Heart right ventricle (tissue), 16 donors: Measurements from ENCODE around the gene TGFBR1. TPM values are rescaled to one million over a fixed set of nuclear protein-coding genes. Genes with fewer than 3 reads are reported as not detected.

Experiments used
- ATAC-seq, 8 donors: fragments of 200-7000 bp; cut with Tn5 transposase; one replicate each; pipeline ENCODE4 v1.9.1; 2020; ENCODE audit warnings: mild to moderate bottlenecking in 8 of 8, moderate library complexity in 8 of 8, moderate number of reproducible peaks in 1 of 8
- DNase-seq, 2 donors: peaks; one replicate each; pipeline ENCODE4 v3.0.0-alpha.2; 2020
- H3K27ac ChIP-seq, 10 donors: fragments of 200-600 bp; sonication (generic) in 2 of 10; one replicate each; pipeline versions ENCODE4 v1.5.0 to v1.8.0; 2020 to 2022; ENCODE audit warnings: mild to moderate bottlenecking in 3 of 10
- H3K27me3 ChIP-seq, 7 donors: fragments of 200-600 bp; one replicate each; pipeline ENCODE4 v1.8.0; 2021 to 2022; ENCODE audit warnings: mild to moderate bottlenecking in 2 of 7
- H3K36me3 ChIP-seq, 9 donors: fragments of 200-600 bp; sonication (generic) in 1 of 9; one replicate each; pipeline versions ENCODE4 v1.5.0 to v1.8.0; 2020 to 2022; ENCODE audit warnings: mild to moderate bottlenecking in 2 of 9
- H3K4me1 ChIP-seq, 9 donors: fragments of 200-600 bp; sonication (generic) in 1 of 9; one replicate each; pipeline versions ENCODE4 v1.5.0 to v1.8.0; 2020 to 2022; ENCODE audit warnings: mild to moderate bottlenecking in 4 of 9
- H3K4me3 ChIP-seq, 10 donors: fragments of 200-600 bp; sonication (generic) in 2 of 10; one replicate each; pipeline versions ENCODE4 v1.5.0 to v1.8.0; 2020 to 2022; ENCODE audit warnings: mild to moderate bottlenecking in 7 of 10, moderate library complexity in 2 of 10
- H3K9me3 ChIP-seq, 11 donors: fragments of 200-600 bp in 10 of 11; sonication (generic) in 2 of 11; one replicate each; pipeline versions ENCODE4 v1.5.0 to v1.8.0; 2013 to 2022; ENCODE audit warnings: mild to moderate bottlenecking in 2 of 11, control low read depth in 1 of 11, moderate library complexity in 1 of 11
- WGBS, 2 donors: extraction: QIAGEN DNeasy Blood & Tissue Kit; methylation state at CpG; one replicate each; pipeline ENCODE4 v1.1.7; 2013; ENCODE audit warnings: inconsistent platforms in 1 of 2; 5-methylcytosine and 5-hydroxymethylcytosine counted together
- intact Hi-C, 10 donors: fragments of 100-400 bp; cut with DNase I; formaldehyde crosslinking; loops; one replicate each; pipeline versions ENCODE4 v1.11.1 to v1.14.2; 2022
- polyA plus RNA-seq, 2 donors: library from polyadenylated mRNA; stranded (reverse); fragments of 200-250 nt; gene quantifications; one replicate each; pipeline ENCODE4 v1.2.3, GENCODE V29; 2013
- total RNA-seq, 10 donors: library from RNA; stranded (reverse); fragmentation: NEBNext Ultra II Directional in 3 of 10; extraction: Animal tissue kit (Norgen Biotek cat#: 25700) in 3 of 10; gene quantifications; one replicate each; pipeline versions ENCODE4 v1.2.1 to v1.2.4, GENCODE V29; 2021 to 2023
- TF ChIP-seq, protein P1 (sequence below), 9 donors: fragments of 200-600 bp; sonication (generic) in 2 of 9; IDR thresholded peaks; one replicate each; pipeline versions ENCODE4 v1.5.0 to v1.8.0; 2021 to 2022; ENCODE audit warnings: antibody characterized with exemption in 9 of 9, mild to moderate bottlenecking in 5 of 9, moderate library complexity in 1 of 9
- donor health status: Arrhythmogenic right ventricular cardiomyopathy.
- donor health status: ischemic (EF 13 %, LVEDD 7.1; RV severe dilation, severe dysfunction).
- donor health status: healthy with polysubstance abuse.
- donor health status: DM: no; HTN: yes; CAD: no.
- donor health status: DM: no; HTN: no; CAD: no.
- donor health status: ischemic (EF 25% LVEDD 6.9; RV normal size, moderate dysfunction).
- donor health status: ischemic (EF 25% LVEDD 5.7; RV mildly dilated, moderate dysfunction).
- donor health status: healthy.
- donor health status: DM: yes; HTN: yes; CAD: no.
- donor health status: Ischemic cardiomyopathy.
- donor health status: ischemic (EF 35%, LVEDD 5.7; RV mildly dilated, moderate dysfunction).
- donor health status: nonischemic (EF 11% LVEDD 7.7; RV severe dilation, severe dysfunction).
- donor health status: DM: yes; HTN: yes; CAD: no.
- donor health status: PGD.
- donor health status: ischemic (EF 29% LVEDD 5.4; RV normal size, mild dysfunction).
- donor health status: nonischemic (EF 23%, LVEDD 6.1; RV moderate dilation, normal function).

Gene TGFBR1
- total and polyA plus RNA-seq, 12 donors: 4.9 to 25.4 (median 13.5) TPM

DNA sequence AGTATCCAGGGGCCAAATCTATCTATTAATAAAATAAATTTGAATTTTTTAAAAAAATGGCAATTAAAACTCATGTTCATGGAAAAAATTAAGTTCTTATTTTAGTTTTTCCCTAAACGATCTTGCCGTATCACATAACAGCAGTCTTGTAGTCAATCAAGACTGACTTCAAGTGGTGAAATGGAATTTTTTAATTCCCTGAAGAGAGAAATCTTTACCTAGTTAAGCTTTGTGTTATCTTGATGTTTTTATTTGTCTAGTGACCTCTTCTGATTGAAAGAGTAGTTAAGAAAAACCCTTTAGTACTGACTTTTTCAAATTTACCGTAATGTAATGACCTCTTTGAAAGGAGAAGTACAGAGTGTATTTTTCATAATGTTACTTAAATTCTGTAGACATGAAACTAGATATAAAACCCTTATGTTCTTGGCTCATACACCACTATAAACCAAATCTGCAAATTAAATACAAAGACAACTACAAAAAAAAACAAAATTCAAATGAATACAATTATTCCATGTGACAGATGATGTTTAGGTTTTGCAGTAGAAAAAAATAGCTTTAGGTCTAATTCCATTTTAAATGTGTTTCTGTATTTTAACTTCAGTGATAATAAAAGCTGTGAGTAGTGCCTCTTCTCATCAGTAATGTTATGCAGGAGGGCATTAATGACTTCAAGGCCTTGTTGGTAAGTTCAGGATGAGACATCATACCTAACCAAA is 19.8 kb downstream of the TGFBR1 start:
- ATAC-seq (no peak), DNase-seq (no peak)
- no peaks in the 10 kb centered on the region for H3K9me3 ChIP-seq
- no peaks in the 10 kb centered on the region for H3K27me3 ChIP-seq
- peaks cover 0 to 7% (median 0%) of the 10 kb centered on the region in 9 donors for H3K36me3 ChIP-seq
- peaks cover 0 to 78% (median 40%) of the 10 kb centered on the region in 9 donors for H3K4me1 ChIP-seq
- no peak overlapping the region for H3K4me3 ChIP-seq
- intact Hi-C loops: no loop called here
- no peak overlapping the region for H3K27ac ChIP-seq
- TF ChIP-seq, protein P1, sequence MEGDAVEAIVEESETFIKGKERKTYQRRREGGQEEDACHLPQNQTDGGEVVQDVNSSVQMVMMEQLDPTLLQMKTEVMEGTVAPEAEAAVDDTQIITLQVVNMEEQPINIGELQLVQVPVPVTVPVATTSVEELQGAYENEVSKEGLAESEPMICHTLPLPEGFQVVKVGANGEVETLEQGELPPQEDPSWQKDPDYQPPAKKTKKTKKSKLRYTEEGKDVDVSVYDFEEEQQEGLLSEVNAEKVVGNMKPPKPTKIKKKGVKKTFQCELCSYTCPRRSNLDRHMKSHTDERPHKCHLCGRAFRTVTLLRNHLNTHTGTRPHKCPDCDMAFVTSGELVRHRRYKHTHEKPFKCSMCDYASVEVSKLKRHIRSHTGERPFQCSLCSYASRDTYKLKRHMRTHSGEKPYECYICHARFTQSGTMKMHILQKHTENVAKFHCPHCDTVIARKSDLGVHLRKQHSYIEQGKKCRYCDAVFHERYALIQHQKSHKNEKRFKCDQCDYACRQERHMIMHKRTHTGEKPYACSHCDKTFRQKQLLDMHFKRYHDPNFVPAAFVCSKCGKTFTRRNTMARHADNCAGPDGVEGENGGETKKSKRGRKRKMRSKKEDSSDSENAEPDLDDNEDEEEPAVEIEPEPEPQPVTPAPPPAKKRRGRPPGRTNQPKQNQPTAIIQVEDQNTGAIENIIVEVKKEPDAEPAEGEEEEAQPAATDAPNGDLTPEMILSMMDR (IDR thresholded peaks at IDR 0.05): no peak
- 93 to 96% methylated on average over 3 of the region's 3 CpGs for WGBS, 2 donors

GRCh38 chr9:99125446-99125845 is 20.5 kb downstream of the TGFBR1 start:
- Histone ChIP-seq H3K36me3 (peaks cover 0 to 11% (median 0%) of the 10 kb centered on the region in 9 donors), H3K4me1 (peaks cover 0 to 71% (median 32%) of the 10 kb centered on the region in 9 donors), H3K9me3 (no peaks in the 10 kb centered on the region), H3K27ac (no peak overlapping the region), H3K27me3 (no peaks in the 10 kb centered on the region), H3K4me3 (no peak overlapping the region)
- no peak for DNase-seq
- TF ChIP-seq, protein P1 (IDR thresholded peaks at IDR 0.05): no peak
- intact Hi-C loops: no loop called here
- ATAC-seq: no peak
- WGBS, 2 donors: 88 to 94% methylated on average over 1 of the region's 1 CpG

DNA sequence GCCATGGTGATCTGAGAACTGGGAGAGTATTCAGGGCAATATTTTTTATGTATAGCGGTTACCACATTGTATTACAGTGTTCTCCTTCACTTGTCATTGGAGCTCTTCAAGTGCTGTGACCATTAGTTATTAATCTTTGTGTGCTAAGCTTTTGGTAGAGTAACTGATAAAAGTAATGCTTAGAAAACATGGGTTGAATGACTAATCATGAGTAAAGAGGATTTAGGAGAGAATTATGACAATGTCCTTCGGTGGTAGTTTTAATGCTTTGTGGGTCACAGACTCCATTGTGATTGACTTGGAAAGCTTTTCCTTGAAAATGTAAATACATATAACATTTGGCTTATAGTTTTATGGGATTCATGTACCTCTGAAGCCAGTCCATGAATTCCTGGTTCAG is 21.4 kb downstream of the TGFBR1 start:
- 90 to 94% methylated on average over 2 of the region's 2 CpGs for WGBS, 2 donors
- intact Hi-C loops: no loop called here
- ATAC-seq (no peak), DNase-seq (no peak)
- Histone ChIP-seq H3K4me1 (peaks cover 0 to 62% (median 24%) of the 10 kb centered on the region in 9 donors), H3K36me3 (peaks cover 0 to 20% (median 0%) of the 10 kb centered on the region in 9 donors), H3K4me3 (no peak overlapping the region), H3K9me3 (no peaks in the 10 kb centered on the region), H3K27ac (no peak overlapping the region), H3K27me3 (no peaks in the 10 kb centered on the region)
- TF ChIP-seq, protein P1 (IDR thresholded peaks at IDR 0.05): no peak

DNA sequence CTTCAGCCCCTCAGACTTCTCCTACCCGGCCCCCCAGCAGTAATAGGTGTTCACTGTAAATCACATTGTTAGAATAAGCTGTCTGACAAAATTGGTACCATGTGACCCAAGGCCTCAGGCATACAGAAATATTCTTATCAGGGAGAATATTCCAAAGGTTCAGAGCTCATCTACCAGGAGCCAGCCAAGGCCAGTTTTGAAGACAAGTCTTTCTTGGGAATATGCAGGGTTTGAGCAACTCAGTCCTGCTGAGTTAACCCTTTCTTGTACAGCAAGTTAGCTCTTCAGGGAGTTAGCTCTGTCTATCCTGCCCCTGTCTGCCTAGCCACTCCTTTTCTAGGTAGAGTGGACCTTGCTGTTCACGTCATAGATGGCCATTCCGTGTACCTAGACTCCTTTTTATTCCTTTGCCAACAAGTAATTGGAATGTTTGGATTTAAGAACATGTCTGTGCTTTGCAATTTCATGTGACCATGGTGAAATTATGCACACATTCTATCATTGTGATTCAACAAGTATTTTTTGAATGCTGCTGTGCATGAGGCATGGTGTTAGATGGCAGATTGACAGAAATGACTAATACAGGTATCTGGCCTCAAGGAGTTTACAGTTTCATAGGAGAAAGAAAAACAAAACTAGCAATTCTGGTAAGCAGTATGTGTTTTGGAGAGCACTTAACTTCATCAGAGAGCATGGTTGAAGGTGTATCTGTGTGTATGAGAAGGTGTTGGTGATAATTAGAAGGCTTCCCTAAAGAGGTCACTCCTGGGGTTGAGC is 22.6 kb downstream of the TGFBR1 start:
- Histone ChIP-seq H3K4me3 (no peak overlapping the region), H3K27ac (no peak overlapping the region), H3K4me1 (peaks cover 0 to 51% (median 14%) of the 10 kb centered on the region in 9 donors), H3K9me3 (no peaks in the 10 kb centered on the region), H3K27me3 (no peaks in the 10 kb centered on the region), H3K36me3 (peaks cover 0 to 27% (median 0%) of the 10 kb centered on the region in 9 donors)
- WGBS, 2 donors: 93 to 95% methylated on average over 3 of the region's 3 CpGs
- intact Hi-C loops: no loop called here
- ATAC-seq (peak in 1 of 8 donors; percentile 15), DNase-seq (no peak)
- TF ChIP-seq, protein P1 (IDR thresholded peaks at IDR 0.05): no peak
